Right ventricle myocardium inferior (tissue), 1 donor: Measurements from ENCODE around the gene OR5A1. TPM values are rescaled to one million over a fixed set of nuclear protein-coding genes. Genes with fewer than 3 reads are reported as not detected.
"Not testable (repeated sequence)": the region's sequence is repeated elsewhere in the genome, so short reads cannot be mapped to it uniquely, and the experiment has no call there.

Experiments used
- ATAC-seq: fragments of 200-7000 bp; cut with Tn5 transposase; one replicate; pipeline ENCODE4 v1.9.1; 2020; ENCODE audit warnings: mild to moderate bottlenecking, moderate library complexity
- DNase-seq: peaks from one replicate; pipeline ENCODE4 v3.0.0; 2021; ENCODE audit errors: missing footprints
- intact Hi-C: fragments of 100-400 bp; cut with DNase I; formaldehyde crosslinking; loops from one replicate; pipeline ENCODE4 v1.11.0; 2022
- long read RNA-seq: library from polyadenylated mRNA; unstranded; transcript quantifications from one replicate; pipeline ENCODE4 v2.0.0, GENCODE V29; 2021
- total RNA-seq: library from RNA; stranded (reverse); fragmentation: NEBNext Ultra II Directional; extraction: Animal tissue kit (Norgen Biotek cat#: 25700); gene quantifications from one replicate; pipeline ENCODE4 v1.2.1, GENCODE V29; 2021
- donor health status: DM: no; HTN: yes; CAD: no; lungs with severe emphysema.

The OR5A1 gene
- not detected for total RNA-seq
- long read RNA-seq: 0 reads

DNA sequence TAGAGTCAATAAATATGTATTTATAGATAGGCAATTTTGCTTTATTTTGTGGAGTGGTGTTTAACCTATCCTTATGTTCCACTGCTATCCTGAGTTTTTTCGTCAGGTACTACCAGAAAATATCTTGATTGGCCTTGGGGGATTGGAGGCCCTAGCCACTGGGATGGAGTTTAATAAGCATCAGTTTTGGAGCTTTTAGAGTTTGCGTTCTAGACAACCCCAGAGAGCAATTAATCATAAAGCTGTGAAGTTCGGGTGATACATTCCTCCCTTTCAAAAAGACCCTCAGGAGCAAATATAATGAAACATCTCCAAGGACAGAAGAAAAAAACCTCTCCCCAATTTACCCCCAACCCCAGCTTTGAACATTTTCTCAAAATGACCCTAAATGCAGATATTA lies at the start of gene OR5A1:
Gene OR5A1 (plus strand): TSS at position 301 of the 400 bp plus-strand sequence. CDS start 6,700 bp downstream, outside the sequence.
- DNase-seq: no peak
- intact Hi-C loops: no loop called here
- ATAC-seq: no peak

DNA sequence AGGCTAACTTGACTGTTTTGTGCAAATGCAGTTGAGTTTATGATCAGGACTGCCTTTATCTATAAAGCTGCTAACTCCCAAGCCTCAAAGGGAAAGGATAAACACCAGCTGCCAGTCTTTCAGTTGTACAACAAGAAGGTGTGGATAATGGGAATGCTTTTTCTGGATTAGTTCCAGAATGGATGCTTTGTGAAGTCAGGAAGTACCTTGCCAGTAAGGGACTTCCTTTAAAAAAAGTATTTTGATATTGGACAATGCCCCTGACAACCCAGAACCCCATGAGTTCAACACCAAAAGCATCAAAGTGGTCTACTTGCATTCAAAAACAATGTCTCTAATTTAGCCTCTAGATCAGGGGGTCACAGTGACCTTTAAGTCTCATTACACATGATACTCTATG lies 42.1 kb upstream of the OR5A1 start:
- intact Hi-C loops: no loop called here
- ATAC-seq (no peak), DNase-seq (no peak)

DNA sequence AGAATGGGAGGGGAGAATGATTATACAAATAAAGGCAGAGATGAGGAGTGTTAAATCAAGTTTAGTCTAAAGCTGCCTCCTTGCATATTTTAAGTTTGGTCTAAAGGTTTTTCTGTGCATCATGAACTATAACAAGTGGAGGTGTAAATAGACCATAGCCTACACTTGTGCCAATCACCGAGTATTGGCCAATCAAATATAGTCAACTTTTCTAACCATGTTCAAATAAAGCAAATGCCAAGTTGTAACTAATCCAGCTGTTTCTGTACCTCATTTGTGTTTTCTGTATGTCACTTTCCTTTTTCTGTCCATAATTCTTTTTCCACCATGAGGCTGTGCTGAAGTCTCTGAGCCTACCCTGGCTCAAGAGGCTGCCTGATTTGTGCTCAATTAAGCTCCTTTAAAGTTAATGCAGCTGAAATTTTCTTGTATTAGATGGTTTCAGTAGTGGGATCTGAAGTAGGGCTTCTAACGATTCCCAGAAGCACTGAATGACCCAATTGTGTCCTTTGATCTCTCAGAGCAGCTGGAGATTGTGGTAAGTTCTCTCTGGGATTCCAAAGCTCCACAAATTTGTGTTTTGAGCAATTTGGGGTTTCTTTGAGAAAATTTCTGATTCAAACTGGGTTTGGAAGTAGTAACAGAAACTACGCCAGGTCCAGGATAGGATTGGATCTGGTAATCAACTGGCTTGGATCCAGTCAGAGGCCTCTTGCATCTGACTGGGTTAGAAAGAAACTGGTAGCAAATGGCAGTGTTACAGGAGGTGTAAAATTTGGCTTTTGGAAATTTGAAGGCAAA lies 35.6 kb upstream of the OR5A1 start:
- no peak for ATAC-seq

DNA sequence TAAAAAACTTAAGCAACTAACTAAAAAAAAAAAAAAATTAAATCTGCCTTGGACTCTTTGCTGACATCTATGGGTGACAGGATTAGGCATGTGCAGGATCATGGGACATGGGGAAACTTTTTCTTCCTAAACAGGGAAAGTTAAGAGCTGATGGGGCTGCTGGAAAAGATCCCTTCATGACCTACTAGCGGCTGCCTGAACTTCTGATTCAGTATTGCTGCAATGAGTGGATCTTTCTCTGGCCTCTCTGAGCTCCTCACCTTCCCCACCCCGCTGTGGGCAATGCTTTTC lies 35.1 kb upstream of the OR5A1 start:
- ATAC-seq: no peak
- intact Hi-C loops: no loop called here
- DNase-seq: no peak

More for the DNA sequence above, 35.6 kb upstream of the OR5A1 start:
- intact Hi-C loops: no loop called here
- no peak for DNase-seq

GRCh38 chr11:59403546-59403945 lies 32.7 kb upstream of the OR5A1 start:
- ATAC-seq (no peak), DNase-seq (no peak)
- intact Hi-C loops: no loop called here

DNA sequence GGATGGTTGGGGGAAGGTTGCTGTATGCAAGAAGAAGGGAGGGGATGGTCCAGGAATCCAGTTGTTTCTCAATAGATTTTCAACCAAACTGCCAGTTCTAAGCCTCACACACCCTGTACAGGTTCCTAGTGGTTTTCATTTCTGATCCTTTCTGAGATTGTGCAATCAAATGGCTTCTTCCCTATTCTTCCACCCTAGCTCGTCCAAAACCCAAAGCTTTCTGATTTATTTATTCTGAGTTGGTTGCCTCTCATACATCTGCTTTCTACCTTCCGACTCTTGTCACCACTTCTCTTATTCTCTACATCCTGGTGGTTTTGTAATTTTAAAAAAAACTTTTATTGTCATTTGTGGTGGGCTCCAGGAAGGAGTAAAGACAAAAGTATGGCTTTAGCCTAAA lies 22.6 kb upstream of the OR5A1 start:
- DNase-seq (no peak), ATAC-seq (no peak)
- intact Hi-C loops: no loop called here

GRCh38 chr11:59415111-59415510 lies 21.2 kb upstream of the OR5A1 start:
- DNase-seq: no peak
- no peak for ATAC-seq
- intact Hi-C loops: no loop called here

GRCh38 chr11:59416613-59417012 lies 19.7 kb upstream of the OR5A1 start:
- ATAC-seq (no peak), DNase-seq (no peak)
- intact Hi-C loops: no loop called here

- no peak for DNase-seq
- no peak for ATAC-seq
- intact Hi-C loops: no loop called here
Measured at GRCh38 chr11:59417023-59417422, 19.2 kb upstream of the OR5A1 start.

DNA sequence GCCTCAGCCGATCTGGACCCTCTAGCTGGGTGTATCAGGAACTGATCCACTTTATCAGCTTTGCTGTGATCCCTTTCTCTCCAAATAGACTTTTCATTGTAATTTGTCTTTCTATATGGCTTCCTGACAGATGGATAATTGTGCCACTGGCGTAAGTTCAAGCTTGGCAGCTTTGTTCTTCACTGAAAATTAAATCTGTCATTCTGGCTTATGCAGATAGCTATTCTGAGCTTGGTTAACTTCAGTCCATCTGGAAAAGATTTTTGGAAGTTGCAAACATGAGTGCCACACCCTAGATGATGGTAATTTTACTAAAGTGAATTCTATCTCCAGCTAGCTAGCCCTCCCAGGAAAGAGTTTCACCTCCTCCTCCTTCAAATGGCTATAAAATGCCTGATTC lies 18.1 kb upstream of the OR5A1 start:
- ATAC-seq: no peak
- DNase-seq: no peak
- intact Hi-C loops: no loop called here

DNA sequence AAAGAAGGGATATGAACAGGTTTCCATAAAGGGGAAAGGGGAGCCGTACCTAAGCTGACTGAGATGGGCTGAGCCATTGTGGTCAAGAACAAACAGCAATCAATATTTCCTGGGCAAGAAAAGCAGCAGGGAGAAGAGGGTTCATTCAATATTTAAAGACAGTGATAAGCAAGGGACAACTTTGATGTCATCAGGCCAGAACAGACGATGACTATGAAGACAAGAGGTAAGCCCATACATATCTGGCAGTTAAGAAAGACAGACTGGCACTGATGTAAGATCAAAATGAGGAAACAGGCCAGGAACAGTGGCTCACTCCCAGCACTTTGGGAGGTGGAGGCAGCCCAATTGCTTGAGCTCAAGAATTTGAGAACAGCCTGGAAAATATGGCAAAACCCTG lies 12.4 kb upstream of the OR5A1 start:
- DNase-seq (no peak), ATAC-seq (no peak)
- intact Hi-C loops: loop anchor here (10.0 kb wide), 1 partner anchor 249 kb away; the partner anchor contains the start of gene DTX4

- no peak for DNase-seq
- intact Hi-C loops: loop anchor here (10.0 kb wide), 1 partner anchor 250 kb away; the partner anchor contains the start of gene DTX4
- ATAC-seq: no peak
Measured at GRCh38 chr11:59425131-59425530, 11.1 kb upstream of the OR5A1 start.

DNA sequence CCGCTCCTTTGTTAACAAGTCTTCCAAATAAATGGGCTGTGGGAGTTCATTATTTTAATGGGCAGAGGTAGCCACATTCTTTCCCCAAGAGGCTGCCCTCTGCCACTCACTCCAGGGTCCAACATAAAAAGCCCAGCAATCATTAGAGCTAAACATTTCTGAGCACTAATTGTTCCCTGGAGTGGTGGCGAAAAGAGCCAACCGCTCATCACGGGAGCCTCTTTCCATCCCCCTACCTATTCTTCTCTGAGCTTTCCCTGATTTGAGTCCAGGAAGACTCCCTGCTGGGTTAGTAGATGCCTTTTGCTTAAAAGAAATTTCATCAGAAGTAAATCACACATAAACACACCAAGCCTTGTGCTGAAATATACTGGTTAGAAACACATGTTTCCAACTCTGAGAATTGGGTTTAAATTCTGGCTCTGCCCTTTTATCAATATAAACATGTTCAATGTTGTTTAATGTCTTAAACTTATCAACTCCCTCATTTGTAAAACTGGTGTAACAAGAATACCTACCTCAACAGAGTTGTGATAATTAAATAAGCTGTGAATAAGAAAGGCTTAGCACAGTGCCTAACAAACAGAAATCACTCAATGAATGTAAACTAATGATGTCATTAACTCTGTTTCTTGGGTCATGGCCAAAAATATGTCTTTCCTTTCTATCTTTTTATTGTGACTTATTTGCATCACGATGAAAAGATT lies 9.8 kb upstream of the OR5A1 start, which contains the start of gene OR5A2:
Gene OR5A2 (minus strand): TSS at position 53 of the 707 bp plus-strand sequence. CDS start 3,460 bp downstream, outside the sequence.
- DNase-seq (no peak), ATAC-seq (no peak)
- intact Hi-C loops: loop anchor here (10.0 kb wide), 1 partner anchor 252 kb away; the partner anchor contains the start of gene DTX4

DNA sequence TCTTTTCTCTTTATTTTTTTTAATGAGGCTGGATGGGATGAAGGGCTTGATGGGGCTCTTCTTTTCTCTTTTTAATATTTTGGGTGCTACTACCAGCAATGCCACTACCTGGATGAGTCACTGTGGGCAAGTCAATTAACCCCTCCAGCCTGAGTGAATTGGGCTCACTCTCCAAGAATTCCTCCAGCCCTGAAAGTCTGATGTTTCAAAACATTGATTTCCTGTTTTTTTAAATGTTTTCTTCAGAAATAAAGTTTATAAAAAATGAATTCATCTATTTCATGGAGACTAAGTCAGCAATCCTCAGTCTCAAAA lies 9.2 kb upstream of the OR5A1 start:
- intact Hi-C loops: loop anchor here (10.0 kb wide), 1 partner anchor 252 kb away; the partner anchor contains the start of gene DTX4
- DNase-seq (no peak), ATAC-seq (no peak)

DNA sequence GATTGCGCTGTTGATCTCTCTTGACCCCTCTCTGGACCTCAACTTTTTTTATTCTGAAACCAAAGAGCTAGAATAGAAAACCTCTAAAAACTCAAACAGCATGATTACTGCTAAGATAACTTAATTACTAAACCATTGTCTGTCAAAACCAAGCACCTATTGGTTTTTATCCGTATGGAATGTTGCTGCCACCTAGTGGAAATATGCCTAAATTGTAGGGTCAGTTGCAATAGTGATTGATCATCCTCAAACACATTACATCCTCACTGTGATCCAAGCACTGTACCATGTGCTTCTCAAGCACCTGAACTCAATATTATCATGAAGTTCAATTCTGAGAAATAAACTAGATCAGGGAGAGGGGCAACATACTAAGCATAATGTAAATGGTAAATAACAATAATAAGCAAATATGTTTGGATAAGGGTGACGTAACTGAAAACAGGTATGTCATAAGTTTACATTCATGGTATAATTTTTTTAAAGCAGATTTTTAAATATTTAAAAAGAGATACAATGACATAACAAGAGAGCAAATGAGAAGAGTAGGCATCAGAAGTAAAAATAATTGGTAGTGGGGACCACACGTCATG lies 6.2 kb upstream of the OR5A1 start:
- no peak for ATAC-seq
- no peak for DNase-seq
- intact Hi-C loops: loop anchor here (10.0 kb wide), 1 partner anchor 255 kb away; the partner anchor contains the start of gene DTX4

DNA sequence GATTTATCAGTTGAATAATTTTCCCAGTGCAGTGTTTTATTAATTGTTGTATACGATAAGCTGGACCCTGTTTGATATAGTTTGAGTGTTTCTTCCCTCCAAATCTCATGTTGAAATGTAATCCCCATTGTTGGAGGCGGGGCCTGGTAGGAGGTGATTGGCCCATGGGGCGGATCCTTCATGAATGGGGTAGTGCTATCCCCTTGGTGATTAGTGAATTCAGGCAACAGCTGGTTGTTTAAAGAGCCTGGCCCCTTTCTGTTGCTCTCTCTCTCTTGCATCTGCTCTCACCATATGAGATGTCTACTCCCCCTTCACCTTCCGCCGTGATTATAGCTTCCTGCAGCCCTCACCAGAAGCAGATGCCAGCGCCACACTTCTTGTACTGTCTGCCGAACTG lies 1.5 kb downstream of the OR5A1 start:
- no peak for ATAC-seq
- intact Hi-C loops: no loop called here
- DNase-seq: no peak

DNA sequence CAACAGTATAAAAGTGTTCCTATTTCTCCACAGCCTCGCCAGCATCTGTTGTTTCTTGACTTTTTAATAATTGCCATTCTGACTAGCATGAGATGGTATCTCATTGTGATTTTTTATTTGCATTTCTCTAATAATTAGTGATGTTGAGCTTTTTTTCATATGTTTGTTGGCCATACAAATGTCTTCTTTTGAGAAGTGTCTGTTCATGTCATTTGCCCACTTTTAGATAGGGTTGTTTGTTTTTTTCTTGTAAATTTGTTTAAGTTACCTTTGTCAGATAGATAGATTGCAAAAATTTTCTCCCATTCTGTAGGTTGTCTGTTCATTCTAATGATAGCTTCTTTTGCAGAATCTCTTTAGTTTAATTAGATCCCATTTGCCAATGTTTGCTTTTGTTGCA lies 9.4 kb downstream of the OR5A1 start:
- intact Hi-C loops, ATAC-seq, DNase-seq: not testable (repeated sequence)

DNA sequence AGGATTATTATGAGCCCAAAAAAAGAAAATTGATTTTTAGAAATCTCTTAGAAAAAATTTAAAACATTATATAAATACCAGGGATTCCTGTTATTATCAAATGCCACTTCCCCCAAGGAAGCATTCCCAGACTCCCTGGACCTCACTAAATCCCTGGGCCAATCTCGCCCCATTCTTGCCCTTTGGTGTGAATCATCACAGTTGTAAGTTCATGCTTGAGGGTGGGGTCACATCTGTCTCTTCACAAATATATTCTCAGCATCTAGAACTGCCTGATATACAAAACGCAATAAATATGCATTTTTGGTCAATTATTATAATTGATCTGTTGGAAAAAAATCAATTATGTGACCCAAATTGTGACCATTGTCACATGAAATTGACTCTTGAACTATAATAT lies 12.2 kb downstream of the OR5A1 start:
- ATAC-seq (no peak), DNase-seq (no peak)
- intact Hi-C loops: no loop called here

- ATAC-seq: no peak
- intact Hi-C loops: no loop called here
- DNase-seq: no peak
Measured at GRCh38 chr11:59456661-59457060, 20.4 kb downstream of the OR5A1 start, which contains the start of gene OR4D6. Gene OR4D6, plus strand, starts transcription at chr11:59456961. Its CDS starts 0 bp downstream, at chr11:59456961.

- DNase-seq: no peak
- ATAC-seq: no peak
- intact Hi-C loops: no loop called here
Measured at GRCh38 chr11:59459916-59460315, 23.6 kb downstream of the OR5A1 start.
